GM19099 (cell line): ENCODE results near the gene TANGO2.

Experiments used
- POLR2A ChIP-seq: IDR thresholded peaks from 3 replicates; pipeline ENCODE4 v1.6.1; 2011; ENCODE audit warnings: low read depth; ENCODE audit not compliant: insufficient read length; ENCODE audit errors: extremely low read depth

Gene TANGO2

DNA sequence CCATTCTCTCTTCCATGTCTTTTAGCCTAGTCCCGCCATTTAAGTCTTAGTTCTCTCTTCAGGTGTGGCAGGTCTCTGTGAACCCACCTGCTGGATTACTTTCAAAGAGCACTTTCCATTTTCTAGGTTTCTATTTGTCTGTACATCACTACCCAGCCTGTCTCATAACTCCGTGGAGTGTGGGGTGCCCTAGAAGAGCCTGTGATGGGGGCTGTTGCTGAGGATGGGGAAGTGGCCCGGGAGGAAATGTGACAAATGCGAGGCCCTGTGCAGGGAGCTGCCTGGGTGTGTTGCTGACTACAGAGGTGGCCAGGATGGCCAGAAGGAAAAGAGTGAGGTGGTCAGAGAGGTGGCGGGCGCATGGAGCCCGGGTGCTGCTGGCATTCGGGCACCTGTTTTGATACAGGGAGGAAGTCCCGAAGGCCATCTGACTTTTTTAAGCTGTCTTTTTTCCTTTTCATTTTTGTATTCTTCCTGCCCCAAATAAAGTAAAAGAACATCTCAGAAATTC is 69.9 kb downstream of the TANGO2 start:
- no peak for TF ChIP-seq POLR2A

DNA sequence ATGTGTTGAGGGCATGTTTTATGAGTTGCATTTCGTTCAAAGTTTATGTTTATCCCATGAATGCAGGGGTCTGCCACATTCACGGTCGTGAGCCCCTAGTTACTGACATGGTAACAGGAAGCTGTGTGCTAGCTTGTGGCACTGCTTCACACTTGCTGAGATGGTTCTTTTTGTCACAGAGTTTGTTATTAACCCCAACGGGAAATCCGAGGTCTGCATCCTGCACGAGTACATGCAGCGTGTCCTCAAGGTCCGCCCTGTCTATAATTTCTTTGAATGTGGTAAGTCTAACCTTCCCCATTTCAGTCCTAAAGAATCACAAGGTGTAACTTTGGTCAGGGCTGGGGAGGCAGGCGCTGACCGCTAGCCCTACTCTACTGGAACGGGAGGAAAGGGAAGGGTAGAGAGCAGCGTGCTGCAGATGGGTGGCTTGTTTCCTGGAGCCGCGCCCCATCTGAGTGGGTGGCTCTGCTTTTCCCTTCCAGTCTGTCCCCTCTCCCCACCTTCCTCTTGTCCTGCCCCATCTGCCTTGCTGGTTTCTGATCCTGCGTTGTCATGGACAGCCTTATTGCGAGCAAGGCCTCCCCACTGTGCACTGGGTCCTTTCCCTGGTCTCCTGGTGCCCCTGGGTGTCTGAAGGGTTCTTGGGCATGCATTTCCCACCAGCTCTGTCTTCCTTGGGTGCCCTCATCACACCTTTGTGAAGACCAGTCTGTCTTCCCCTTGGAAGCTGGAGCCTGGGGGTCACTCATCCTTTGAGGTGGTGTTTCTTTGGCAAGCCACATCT is 71.0 kb downstream of the TANGO2 start:
- TF ChIP-seq POLR2A: no peak

- TF ChIP-seq POLR2A: no peak
Measured at GRCh38 chr22:20092477-20092854, 71.6 kb downstream of the TANGO2 start.

DNA sequence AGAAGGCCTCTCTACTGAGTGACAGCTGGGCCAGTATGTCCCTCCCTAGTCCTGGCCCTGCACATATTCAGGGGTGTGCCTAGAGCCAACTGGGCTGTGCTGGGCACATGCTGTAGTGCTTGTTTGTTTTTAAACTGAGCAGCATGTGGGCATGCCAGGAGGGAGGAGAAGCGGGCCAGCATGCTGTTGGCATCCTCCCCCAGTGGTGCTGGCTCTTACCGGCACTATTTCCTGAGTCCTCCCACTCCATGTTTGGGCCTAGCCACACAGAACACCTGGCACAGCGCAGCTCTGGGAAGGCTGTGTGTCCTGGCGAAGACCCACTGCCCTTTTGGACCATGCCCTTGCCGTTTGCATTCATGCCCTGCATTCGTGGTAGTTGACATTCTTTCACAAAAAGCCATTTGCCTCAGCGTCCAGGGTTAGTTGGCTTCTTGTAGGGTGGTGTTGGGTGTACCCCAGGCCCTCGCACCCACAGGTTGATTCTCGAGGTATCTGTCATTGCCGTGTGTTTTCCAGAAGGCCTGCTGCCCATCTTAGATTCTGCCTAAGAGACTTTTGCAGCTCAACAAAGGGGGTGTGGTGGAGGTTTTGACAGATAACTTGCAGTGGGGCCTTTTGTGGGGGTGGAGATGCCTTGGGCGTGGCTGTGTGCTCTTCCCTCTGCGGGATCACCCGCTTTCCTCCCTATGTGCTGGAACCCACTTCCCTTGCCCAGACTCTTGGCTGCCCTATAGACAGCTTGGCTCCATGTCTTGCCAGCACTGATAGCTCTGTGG is 72.7 kb downstream of the TANGO2 start:
- no peak for TF ChIP-seq POLR2A

DNA sequence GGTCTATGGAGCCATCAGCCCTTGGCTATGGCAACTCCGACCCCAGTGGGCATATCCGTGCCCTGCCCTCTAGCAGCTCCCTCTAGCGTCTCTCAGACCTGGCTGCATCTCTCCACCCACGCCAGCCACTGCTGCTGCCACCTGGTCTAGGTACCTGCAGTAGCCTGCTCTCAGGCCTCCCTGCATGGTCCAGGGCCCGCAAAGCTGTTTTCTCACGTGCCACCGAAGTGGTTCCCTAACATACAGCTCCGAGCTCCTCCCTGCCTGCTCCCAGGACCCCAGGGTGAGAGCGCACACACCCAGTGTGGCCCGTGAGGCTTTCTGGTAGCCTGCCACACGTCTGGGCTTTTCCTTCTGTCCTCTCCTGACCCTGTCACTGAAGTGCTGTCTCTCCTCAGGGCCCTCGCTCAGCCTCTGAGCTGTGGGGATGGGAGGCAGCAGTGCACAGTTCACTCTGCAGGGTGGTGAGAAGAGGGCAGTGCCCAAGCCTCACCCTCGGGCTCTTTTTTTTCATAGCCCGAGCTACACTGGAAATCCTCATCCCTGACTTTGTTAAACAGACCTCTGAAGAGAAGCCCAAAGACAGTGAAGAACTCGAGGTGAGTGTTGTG is 73.4 kb downstream of the TANGO2 start:
- no peak for TF ChIP-seq POLR2A

- no peak for TF ChIP-seq POLR2A
Measured at GRCh38 chr22:20095521-20095920, 74.6 kb downstream of the TANGO2 start.

- no peak for TF ChIP-seq POLR2A
Measured at GRCh38 chr22:20096574-20097420, 75.9 kb downstream of the TANGO2 start.

GRCh38 chr22:20099099-20099711 is 78.3 kb downstream of the TANGO2 start:
- no peak for TF ChIP-seq POLR2A

GRCh38 chr22:20101638-20102037 is 80.7 kb downstream of the TANGO2 start:
- TF ChIP-seq POLR2A: no peak

- no peak for TF ChIP-seq POLR2A
Measured at GRCh38 chr22:20102203-20102780, 81.4 kb downstream of the TANGO2 start.

DNA sequence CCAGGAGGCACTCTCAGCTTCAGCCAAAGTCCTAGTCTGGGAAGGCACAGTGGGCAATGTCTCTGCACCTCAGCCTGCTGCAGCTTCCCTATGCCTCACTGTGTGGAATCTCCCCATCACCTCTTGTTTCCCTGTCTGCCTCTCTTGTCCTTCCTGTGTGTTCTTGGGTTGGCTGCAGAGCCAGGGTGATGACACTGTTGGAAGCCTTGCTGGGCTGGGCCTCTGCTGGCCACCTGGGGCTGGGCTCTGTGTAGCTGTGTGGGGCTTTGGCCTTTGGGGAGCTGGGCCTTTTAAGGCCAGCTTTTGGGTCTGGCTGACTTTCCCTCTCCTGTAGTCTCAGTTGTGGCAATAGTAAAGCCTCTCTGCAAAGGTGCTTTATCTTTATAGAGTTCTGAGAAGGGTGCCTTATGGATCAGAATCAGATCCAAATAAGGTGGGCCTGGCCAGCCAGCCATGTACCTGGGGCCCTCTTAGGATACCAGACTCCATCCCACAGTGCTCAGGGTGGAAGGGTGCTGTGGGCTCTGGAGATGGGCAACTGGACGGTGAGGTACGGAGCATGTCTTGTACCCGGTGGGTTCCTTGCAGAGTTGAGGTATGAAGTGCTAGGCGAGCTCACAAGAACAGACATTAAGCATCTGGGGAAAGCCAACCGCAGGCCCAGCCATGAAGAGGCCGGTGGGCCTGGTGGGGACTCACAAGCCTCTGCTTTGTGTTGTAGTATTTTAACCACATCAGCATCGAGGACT is 84.7 kb downstream of the TANGO2 start:
- TF ChIP-seq POLR2A: no peak

DNA sequence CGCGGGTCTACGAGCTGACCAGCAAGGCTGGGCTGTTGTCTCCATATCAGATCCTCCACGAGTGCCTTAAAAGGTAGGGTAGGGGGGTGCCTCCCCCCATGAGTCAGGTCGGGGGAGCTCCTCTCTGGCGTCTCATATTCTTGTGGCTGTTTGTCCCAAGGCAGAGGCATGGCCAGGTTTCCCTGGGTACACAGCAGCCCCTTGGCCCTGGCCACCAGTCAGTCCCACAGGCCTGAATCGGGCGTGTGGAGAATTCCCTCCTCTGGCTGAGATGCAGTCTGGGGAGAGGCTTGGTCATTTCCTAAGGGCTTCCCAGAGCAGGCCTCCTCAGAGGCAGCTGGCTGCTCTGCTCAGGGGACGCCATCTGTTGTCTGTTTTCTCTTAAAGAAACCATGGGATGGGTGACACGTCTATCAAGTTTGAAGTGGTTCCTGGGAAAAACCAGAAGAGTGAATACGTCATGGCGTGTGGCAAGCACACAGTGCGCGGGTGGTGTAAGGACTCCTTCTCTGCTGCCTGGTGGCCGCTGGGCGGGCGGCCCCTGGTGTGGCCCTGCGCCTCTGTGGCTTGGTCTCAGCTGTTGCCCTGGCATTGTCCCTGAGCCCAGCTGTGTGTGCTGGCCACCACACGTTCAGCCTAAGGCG is 85.4 kb downstream of the TANGO2 start:
- TF ChIP-seq POLR2A: no peak

DNA sequence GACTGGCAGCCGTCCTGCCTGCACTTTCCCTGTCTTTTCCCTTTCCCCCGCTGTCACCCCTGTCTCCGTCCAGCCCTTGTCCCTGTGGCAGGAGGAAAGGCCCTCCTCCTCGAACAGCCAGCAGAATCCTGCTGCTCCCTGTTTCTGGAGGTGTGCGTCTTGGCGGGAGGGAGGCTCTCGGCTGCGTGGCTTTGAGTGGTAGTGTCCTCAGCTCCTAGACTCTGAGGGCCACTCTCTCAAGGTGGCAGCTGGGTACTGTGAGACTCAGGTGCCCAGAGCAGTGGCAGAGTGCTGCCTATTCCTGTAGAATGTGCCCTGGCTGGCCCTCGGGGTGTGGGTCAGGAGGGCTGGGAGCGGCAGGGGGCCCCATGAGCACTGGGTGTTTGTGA is 85.9 kb downstream of the TANGO2 start:
- no peak for TF ChIP-seq POLR2A

- no peak for TF ChIP-seq POLR2A
Measured at GRCh38 chr22:20107471-20107901, 86.6 kb downstream of the TANGO2 start.
